ENCODE results near the gene BFSP1.

BFSP1 gene

GRCh38 chr20:17573463-17573862 is 42.3 kb upstream of the BFSP1 start:
- H3K36me3 ChIP-seq (ENCODE audit: control insufficient read depth, insufficient read depth, low read length), result no peaks in the 10 kb centered on the region
- H3K27ac ChIP-seq, result no peak overlapping the region
- TF ChIP-seq, protein P1, sequence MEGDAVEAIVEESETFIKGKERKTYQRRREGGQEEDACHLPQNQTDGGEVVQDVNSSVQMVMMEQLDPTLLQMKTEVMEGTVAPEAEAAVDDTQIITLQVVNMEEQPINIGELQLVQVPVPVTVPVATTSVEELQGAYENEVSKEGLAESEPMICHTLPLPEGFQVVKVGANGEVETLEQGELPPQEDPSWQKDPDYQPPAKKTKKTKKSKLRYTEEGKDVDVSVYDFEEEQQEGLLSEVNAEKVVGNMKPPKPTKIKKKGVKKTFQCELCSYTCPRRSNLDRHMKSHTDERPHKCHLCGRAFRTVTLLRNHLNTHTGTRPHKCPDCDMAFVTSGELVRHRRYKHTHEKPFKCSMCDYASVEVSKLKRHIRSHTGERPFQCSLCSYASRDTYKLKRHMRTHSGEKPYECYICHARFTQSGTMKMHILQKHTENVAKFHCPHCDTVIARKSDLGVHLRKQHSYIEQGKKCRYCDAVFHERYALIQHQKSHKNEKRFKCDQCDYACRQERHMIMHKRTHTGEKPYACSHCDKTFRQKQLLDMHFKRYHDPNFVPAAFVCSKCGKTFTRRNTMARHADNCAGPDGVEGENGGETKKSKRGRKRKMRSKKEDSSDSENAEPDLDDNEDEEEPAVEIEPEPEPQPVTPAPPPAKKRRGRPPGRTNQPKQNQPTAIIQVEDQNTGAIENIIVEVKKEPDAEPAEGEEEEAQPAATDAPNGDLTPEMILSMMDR (IDR thresholded peaks at IDR 0.05), result no peak
- no peak overlapping the region for H3K4me2 ChIP-seq (ENCODE audit: low read length)
- no peaks in the 10 kb centered on the region for H3K9me3 ChIP-seq (ENCODE audit: control insufficient read depth, low read length)
- no peak overlapping the region for H3K4me3 ChIP-seq (ENCODE audit: low read depth, low read length)
- no peaks in the 10 kb centered on the region for H3K27me3 ChIP-seq (ENCODE audit: control insufficient read depth, insufficient read depth, low read length)
- H3K4me1 ChIP-seq, result peaks cover 12% of the 10 kb centered on the region
- H3K79me2 ChIP-seq, result peaks cover 54% of the 10 kb centered on the region
- H2AFZ ChIP-seq, result no peak overlapping the region
- no peak overlapping the region for H3K9ac ChIP-seq

GRCh38 chr20:17572034-17572638 is 41.0 kb upstream of the BFSP1 start:
- Histone ChIP-seq H2AFZ (no peak overlapping the region), H3K4me1 (peaks cover 12% of the 10 kb centered on the region), H3K27ac (no peak overlapping the region), H3K4me3 (ENCODE audit: low read depth, low read length) (peak overlapping the region; percentile 12), H3K36me3 (ENCODE audit: control insufficient read depth, insufficient read depth, low read length) (no peaks in the 10 kb centered on the region), H3K4me2 (ENCODE audit: low read length) (peak overlapping the region; percentile 56), H3K27me3 (ENCODE audit: control insufficient read depth, insufficient read depth, low read length) (no peaks in the 10 kb centered on the region), H3K9ac (no peak overlapping the region), H3K9me3 (ENCODE audit: control insufficient read depth, low read length) (no peaks in the 10 kb centered on the region), H3K79me2 (peaks cover 48% of the 10 kb centered on the region)
- TF ChIP-seq, protein P1 (IDR thresholded peaks at IDR 0.05), result no peak

DNA sequence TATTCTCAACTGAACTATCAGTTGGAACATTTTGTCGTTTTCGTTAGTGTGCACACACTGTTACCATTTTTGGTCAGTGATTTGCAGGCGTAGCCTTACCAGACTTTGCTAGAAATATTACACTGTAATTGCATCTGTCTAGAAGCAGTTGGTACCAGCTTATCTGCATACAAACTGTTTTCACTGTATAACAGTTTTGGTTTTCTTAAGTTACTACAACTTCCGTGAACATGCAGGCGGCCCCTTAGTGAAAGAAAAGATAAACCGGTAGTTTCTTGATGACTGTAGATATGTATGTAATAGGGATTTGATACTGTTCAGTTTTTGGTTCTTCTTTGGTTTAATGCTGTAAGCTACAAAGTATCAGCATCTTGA is 40.0 kb upstream of the BFSP1 start:
- Histone ChIP-seq H3K9me3 (ENCODE audit: control insufficient read depth, low read length) (no peaks in the 10 kb centered on the region), H3K9ac (no peak overlapping the region), H3K79me2 (peaks cover 41% of the 10 kb centered on the region), H3K27me3 (ENCODE audit: control insufficient read depth, insufficient read depth, low read length) (no peaks in the 10 kb centered on the region), H3K4me1 (peaks cover 8% of the 10 kb centered on the region), H3K36me3 (ENCODE audit: control insufficient read depth, insufficient read depth, low read length) (no peaks in the 10 kb centered on the region), H3K27ac (peak overlapping the region; percentile 98), H3K4me3 (ENCODE audit: low read depth, low read length) (peak overlapping the region; percentile 88), H2AFZ (no peak overlapping the region), H3K4me2 (ENCODE audit: low read length) (peak overlapping the region; percentile 68)
- TF ChIP-seq, protein P1 (IDR thresholded peaks at IDR 0.05), result no peak

- no peaks in the 10 kb centered on the region for H3K9me3 ChIP-seq (ENCODE audit: control insufficient read depth, low read length)
- H2AFZ ChIP-seq, result peak overlapping the region; percentile 94
- no peaks in the 10 kb centered on the region for H3K36me3 ChIP-seq (ENCODE audit: control insufficient read depth, insufficient read depth, low read length)
- H3K27ac ChIP-seq, result peak overlapping the region; percentile 98
- H3K4me1 ChIP-seq, result peaks cover 3% of the 10 kb centered on the region
- peaks cover 37% of the 10 kb centered on the region for H3K79me2 ChIP-seq
- peak overlapping the region; percentile 98 for H3K9ac ChIP-seq
- H3K4me2 ChIP-seq (ENCODE audit: low read length), result peak overlapping the region; percentile 68
- TF ChIP-seq, protein P1 (IDR thresholded peaks at IDR 0.05), result no peak
- H3K27me3 ChIP-seq (ENCODE audit: control insufficient read depth, insufficient read depth, low read length), result no peaks in the 10 kb centered on the region
- H3K4me3 ChIP-seq (ENCODE audit: low read depth, low read length), result peak overlapping the region; percentile 88
These were observed 39.4 kb upstream of the BFSP1 start for GRCh38 chr20:17570347-17571152.
